Fibroblast of the conjunctiva (primary cell): ENCODE results near the gene CST9.
"Not testable (repeated sequence)": the region's sequence is repeated elsewhere in the genome, so short reads cannot be mapped to it uniquely, and the experiment has no call there.

Experiments
- DNase-seq: peaks from one replicate; pipeline ENCODE4 v3.0.0-alpha.2; 2010; ENCODE audit warnings: low read depth

The CST9 gene

DNA sequence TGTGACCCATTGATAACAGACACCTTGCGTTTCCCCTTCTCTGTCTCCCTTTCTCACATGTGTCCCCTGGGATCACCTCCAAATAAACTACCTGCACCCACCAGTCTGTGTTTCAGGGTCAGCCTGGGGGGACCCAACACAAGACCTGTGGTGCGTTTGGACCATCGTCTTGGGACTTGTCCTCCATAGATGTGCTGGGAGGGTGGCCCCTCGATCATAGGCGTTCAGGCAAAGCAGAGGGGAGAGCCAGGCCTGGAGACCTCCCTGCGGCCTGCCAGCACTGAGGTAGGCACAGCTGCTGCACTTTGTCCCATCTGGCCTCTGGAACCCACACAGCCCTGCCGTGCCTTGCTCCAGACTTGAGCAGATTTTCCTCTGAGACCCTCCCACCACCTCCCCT is 18.1 kb downstream of the CST9 start:
- no peak for DNase-seq

DNA sequence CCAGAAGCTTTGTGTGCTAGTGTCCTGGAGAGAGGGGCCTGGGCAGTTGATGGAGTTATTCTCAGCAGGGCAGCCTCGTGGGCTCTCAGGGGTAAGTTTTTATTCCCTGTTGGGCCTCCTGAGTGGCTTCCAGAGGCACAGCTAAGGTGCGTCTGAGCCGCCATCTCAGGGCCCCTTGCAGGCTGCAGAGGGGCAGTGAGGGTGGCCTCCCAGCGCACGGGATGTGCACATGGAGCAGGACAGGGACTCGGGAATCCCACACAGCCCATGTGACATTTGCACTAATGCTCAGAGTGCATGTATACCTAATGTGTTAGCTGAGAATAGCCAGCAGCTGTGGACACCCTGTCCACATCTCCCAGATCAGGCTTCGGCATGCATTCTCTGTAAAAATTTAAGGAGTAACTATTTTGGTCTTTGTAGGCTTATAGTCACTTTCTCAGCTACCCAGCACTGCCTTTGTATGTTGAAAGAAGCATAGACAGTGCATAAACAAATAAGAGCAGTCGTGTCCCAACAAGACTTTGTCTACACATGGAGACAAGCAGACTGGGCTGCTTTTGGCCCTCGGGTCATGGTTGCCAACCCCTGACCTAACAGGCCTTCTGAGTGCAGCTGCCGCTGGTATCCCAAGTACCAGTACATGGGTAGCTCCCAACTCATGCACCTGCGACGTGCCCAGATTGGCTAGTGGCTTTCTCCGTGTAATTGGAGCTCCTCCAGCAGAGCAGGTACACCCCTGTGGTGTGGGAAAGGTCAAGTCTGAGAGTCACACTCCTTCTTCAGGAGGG is 18.8 kb downstream of the CST9 start:
- no peak for DNase-seq

DNA sequence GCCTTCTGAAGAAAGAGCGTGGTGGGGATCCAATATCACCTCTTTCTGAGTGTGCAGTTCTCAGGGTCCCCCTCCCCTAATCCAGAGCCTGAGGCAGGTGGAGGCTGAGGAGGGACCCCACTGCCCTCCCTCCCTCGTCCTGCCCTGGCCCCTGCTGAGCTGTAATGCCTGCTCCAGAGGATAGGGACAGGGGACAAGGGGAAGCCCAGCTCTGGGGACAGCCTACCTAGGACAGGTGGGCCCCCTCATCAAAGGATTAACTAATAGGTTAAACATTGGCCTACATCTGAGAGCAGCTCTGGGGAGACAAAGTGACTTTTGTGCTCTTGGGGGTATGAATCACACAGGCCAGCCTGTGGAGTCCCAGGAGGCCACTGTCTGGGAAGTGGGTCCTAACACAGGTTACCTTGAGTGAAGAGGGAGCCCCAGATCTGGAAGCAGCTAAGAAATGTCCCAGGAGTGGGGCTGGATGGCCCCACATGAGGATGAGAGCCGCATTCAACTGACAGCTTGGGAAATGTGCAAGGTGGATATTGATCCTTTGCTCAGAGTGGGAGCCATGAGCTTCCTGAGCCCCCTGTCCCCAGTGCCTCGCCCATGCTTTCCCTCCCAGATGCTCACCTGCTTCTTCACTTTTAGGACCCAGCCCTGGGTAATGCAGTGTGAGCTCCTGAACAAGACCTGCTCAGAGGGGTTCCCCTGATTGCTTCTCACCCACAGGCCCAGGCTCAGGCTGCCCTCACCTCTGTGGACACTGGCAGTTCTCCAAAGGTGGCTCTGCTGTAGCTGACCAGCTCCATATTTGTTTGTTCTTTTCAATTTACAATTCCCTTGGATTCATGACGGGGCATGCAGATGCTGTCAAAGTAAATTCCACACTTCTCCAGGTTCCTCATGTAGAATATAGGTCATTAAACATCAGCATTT is 19.6 kb downstream of the CST9 start:
- DNase-seq: no peak

DNA sequence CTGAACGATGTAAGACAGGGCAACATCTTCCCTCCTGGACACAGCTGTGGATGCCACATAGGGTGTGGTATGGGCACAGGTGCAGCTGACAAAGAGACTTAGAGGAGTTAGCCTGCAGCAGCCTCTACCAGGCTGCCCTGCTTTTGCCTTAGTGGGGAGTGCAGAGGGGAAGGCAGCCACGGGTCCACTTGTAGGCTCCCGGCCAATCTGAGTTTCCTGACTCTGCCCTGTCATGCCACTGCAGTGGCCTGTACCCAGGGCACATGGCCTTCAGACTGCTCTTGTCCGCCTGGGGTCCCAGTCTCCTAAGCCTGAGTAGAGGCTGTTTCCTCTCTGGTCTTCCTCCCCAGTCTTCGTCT is 20.3 kb downstream of the CST9 start:
- no peak for DNase-seq

DNA sequence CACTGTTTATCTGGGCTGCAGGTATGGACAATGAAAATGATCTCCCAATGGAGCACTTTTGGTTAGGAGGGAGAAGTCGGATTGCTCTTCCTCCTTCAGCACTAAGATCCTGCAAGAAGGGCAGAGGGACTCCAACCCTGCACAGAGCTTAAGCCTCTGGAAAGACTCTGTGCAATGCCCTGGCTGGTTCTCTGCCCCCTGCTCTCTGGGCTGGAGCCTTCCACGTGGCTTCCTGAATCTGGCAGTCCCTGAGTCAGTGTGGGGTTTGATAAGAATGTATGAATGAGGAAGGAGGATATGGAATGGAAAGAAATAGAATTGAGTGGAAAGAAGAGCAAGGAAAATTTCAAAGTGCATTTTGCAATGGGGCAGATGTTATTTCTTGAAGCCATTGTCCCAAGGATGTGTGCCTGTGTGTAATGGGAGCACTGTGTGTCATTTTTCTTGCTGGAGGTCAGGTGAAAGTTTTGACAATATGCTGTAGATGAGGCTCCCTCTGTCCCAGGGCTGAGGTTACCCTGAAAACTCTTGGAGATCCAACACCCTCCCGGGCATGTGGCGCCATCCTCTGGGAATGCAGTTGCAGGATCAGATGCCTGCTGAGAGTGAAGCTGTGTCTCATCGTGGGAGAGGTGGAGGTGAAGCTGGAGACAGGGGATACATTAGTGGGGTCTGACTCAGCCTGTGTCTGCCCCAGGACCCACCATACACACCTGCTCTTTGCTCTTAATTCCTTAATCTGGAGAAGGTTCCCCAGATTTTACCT is 21.1 kb downstream of the CST9 start:
- DNase-seq: no peak

DNA sequence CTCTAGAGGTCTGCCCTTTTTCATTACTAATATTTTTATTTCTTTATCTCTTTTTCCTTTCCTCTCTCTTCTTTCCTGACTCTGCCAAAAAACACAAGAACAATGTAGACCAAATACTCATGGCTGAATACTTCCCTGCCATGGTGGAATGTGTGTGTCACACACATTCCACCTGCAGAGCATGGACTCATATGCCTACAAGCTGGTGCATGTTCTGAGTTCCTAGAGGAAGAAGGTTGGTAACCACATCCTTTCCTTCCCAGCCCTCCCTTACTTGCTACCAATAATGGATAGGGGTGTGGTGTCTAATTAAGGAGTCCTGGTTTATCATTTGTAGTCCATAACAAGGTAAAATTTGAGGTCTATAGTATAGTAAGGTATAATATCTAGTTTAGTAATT is 22.2 kb downstream of the CST9 start:
- no peak for DNase-seq

DNA sequence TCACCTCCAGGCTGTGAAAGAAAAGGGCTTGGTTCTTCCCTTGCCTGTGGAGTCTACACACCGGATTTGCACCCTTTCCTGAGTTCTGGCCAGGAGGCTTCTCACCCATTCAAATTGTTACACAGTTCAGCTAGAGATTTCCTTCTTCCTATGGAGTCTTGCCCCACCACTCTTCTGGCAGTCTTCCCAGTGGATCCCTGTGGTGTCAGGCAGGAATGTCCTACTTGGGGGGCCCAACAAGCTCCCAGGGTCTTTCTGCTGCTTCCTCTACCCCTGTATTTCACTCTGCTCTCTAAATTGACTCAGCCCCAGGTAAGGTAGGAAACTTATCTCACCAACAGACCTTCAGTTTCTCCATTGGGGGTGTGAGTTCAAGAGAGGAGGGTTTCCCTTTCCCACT is 23.4 kb downstream of the CST9 start:
- DNase-seq: no peak

DNA sequence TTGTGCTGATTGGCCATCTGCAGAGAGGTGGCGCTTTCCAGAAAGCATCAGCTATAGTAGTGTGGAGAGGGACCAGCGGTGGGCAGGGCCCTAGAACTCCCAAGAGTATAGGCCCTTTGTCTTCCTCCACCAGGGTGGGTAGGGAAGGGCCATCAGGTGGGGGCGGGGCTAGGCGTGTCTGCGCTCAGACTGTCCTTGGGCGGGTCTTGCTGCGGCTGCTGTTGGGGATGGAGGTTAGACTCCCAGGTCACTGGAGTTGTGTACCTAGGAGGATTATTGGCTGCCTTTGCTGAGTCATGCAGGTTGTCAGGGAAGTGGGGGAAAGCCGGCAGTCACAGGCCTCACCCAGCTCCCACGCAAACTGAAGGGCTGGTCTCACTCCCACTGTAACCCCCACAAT is 23.9 kb downstream of the CST9 start:
- DNase-seq: not testable (repeated sequence)

DNA sequence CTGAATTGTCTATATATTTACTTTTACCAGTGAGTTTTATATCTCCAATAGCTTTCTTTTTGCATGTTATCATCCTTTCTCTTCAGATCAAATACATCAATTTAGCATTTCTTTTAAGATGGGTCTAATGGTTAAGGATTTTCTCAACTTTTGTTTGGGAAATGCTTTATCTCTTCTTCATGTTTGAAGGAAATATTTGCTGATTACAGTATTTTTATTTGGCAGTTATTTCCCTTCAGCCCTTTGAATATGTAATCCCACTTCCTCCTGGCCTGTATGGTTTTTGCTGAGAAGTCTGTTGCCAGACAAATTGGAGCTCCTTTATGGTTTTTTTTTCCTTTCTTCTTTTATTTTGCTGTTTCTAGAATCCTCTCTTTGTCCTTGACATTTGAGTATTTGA is 30.7 kb downstream of the CST9 start:
- no peak for DNase-seq

DNA sequence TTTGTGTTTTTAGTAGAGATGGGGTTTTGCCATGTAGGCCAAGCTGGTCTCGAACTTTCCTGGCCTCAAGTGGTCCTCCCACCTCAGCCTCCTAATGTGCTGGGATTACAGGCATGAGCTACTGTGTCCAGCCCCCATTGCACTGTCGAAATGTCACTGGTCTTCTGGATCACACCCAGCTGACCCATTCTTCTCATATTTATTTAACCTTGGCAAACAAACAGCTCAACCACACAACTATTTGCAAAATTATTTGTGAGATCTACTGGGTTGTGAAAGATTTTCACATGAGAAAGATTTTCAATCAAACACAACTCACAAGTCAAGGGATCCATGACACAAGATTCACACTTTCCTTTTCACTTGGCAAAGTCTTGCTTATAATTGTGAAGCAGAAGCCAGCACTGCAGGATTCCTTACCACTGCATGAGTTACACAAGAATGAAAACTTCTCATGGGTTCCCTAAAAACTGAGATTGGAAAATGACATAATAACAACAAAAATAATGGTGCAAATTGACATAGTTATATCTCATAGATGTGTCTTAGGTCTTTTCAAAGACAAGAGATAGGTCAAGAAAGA is 35.4 kb downstream of the CST9 start:
- DNase-seq: no peak

DNA sequence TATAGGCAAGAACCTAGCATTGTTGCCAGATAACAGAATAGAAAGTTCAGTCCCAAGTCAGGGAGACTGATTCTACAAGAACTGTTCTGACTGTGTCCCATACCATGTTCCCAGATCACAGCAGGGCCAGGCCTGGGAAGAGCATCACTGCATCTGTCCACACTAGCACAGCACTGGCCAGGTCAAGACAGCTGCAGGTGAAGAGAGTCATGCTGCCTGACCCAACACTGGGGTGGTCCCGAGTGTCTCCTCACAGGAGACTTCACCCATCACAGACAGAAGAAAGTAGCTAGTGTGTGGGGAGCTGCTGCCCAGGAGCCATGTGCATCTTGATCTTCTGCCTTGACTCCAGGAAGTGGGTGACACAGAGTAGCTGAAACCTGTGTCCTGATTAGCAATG is 36.1 kb downstream of the CST9 start:
- DNase-seq: no peak

DNA sequence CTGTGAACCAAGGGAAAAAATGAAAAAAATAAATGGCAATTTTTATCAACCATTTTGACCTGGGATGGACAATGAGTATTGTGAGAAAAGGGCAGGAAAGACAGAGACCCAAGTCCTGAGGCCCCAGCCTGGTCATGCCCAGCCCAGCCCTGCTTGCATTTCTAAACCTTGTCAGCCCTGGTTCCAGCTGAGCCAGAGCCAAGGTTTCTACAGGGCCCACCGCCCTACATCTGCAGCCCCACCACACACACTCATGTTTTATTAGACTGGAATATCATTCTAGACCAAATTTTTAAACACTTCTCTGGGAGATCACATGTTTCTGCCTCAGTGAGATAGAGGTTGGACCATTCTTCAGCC is 36.8 kb downstream of the CST9 start:
- no peak for DNase-seq

DNA sequence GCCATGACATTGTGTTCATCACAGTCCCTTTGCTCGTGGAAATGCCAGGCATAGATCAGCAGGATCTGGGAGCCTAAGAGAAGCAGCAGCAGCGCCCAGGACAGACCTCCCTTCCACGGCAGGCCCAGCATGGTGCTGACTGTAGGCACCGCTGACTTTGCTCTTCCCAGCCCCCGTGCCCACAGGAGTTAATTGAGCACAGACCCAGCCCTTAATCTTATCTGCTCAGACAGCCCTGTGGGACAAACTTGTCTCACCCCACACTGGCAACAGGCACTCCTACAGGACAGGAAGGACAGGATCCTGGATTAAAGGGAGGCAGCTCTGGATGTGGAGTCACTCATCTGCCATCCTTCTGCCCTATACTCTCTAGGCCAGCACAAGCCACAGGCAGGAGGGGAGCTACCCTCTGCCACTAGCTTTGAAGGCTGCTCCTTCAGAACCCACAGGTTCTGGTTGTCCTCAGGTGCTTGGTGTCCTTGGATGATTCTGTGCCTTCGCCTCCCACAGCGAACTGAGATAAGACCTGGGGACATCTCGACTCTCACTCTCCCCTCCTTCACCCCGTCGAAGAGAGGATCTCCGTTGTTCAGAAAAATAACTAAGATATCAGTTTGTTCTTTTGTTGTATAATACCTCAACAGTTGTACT is 37.3 kb downstream of the CST9 start, which contains the start of gene CST9L:
TSS of gene CST9L (minus strand) at position 165 of the 651 bp plus-strand sequence. CDS start at position 131, 34 bp downstream.
- no peak for DNase-seq

DNA sequence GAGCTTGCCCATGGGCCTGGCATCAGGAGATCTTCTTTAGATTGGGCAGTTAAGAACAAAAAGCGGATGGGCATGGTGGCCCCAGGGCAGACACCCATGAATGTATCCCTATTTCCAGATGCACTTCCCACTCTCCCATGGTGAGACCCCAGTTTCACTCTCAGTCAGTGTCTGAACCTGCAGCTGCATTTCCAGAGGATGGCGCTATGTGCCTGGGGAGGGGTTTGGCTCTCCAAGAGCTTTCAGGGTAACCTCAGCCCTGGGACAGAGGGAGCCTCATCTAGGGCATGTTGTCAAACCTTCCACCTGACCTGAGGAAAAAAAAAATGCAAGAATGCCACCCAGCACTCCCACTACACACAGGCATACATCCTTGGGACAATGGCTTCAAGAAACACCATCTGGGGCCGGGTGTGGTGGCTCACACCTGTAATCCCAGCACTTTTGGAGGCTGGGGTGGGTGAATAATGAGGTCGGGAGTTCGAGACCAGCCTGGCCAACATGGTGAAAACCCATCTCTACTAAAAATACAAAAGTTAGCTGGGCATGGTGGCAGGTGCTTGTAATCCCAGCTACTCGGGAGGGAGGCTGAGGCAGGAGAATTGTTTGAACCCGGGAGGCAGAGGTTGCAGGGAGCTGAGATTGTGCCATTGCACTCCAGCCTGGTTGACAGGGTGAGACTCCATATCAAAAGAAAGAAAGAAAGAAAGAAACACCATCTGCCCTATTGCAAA is 39.4 kb downstream of the CST9 start:
- DNase-seq: no peak

DNA sequence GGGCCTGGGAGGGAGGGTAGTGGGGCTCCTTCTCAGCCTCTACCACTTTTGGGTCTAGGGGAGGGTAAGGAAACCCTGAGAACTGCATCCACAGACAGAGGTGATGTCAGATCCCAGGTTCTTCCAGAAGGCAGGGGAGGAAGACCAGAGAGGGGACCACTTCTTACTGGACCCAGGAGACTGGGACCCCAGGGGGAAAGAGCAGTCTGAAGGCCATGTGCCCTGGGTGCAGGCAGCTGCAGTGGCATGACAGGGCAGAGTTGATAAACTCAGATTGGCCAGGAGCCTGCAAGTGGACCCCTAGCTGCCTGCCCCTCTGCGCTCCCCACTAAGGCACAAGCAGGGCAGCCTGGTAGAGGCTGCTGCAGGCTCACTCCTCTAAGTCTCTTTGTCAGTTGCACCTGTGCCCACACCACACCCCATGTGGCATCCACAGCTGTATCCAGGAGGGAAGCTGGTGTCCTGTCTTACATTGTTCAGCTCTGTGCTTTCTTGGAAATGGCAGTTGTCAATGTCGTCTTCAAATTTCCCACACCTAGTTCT is 40.1 kb downstream of the CST9 start:
- no peak for DNase-seq

DNA sequence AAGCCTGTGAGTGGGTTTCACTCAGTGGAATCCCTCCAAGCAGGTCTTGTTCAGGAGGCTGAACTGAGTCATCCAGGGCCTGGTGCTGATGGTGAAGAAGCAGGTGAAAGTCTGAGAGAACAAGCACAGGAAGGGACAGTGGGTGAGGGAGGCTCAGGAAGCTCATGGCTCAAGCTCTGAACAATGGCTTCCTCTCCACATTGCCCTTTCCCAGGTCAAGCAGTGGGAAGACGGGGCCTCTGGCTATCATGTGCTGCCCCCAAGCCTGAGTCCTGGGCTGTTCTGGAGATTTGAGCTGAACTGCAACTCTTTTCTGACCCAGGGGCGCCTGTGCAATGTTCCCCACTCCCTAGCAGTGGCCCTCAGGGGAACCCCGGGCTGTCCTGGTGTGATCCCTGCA is 40.8 kb downstream of the CST9 start:
- DNase-seq: no peak

DNA sequence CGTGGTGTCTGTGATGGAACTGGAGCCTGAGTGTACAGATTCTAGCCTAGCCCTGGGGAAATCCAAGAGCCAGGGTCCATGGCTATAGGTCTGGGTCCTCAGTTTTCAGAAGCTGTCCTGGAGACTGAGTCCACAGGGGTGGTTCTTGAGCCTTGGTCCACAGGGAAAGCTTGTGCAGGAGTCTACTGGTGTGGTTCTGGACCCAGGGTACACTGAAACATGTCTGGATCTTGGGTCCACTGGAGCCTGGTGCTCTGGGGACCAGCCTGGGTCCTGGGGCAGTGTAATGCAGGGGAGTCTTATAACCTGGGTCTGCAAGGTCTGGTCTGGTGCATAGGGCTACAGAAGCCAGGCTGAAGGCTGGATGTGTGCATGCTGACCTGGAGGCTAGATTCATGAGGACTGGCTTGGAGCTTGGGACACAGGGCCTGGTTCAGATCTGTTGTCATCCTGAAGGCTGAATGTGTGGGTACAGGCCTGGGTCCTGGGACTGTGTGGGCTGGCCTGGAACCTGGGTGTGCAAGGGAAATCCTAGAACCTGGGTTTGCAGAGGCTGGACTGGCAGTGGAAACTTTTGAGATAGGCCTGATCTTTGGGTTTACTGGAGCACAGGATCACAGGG is 42.9 kb downstream of the CST9 start:
- DNase-seq: no peak

DNA sequence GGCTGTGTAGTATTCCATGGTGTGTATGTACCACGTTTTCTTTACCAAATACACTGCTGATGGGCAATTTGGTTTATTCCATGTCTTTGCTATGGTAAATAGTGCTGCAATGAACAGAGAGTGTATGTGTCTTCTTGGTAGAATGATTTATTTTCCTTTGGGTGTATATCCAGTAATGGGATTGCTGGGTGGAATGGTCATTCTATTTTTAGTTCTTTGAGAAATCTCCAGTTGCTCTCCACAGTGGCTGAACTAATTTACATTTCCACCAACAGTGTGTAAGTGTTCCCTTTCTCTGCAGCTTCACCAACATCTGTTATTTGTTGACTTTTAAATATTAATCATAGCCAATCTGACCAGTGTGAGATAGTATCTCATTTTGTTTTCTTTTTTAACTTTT is 51.3 kb downstream of the CST9 start:
- DNase-seq: no peak
